ENCODE results near the gene MUS81. TPM values are rescaled to one million over a fixed set of nuclear protein-coding genes. Genes with fewer than 3 reads are reported as not detected.

Gene MUS81
- total and polyA plus RNA-seq, 9 of the 15 experiments (the other 6 are each of a cell fraction or from before 2014, with no cell fraction given), result 13.4 to 118 (median 53.7) TPM

DNA sequence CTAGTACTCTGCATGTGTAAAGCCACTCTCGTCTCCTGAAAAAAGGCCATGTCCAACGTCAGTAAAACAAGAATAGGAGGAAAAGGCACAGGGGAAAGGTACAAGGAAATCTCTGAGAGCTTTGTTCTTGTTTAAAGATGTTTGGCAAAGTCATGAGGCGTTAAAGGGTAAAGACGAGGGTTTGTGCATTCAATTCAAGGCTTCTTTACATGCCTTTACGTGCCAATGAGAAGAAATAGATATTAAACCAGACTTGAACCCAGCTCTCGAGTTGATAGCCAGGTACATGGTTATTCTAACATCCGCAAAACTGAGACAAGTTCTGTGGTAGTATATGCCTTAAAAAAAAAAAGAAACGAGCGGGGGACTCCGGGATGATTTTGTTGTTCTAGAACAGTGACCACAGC, 1.5 kb upstream of the MUS81 start (continued):
- no peak for TF ChIP-seq KAT8 (IDR thresholded peaks at IDR 0.05; ENCODE audit: low read depth)
- TF ChIP-seq ZFPM2 (CRISPR knock-in tag; IDR thresholded peaks at IDR 0.05), result peak; percentile 45; the same call in 1 of the 2 replicates
- no peak for TF ChIP-seq ZSCAN29 (IDR thresholded peaks at IDR 0.05)
- TF ChIP-seq XRCC4 (IDR thresholded peaks at IDR 0.05; ENCODE audit: extremely low read depth, insufficient read depth, insufficient read length), result no peak
- TF ChIP-seq PHF20 (IDR thresholded peaks at IDR 0.05; ENCODE audit: partially characterized antibody), result no peak
- TF ChIP-seq KDM4B (IDR thresholded peaks at IDR 0.05; ENCODE audit: borderline replicate concordance in 2 of 2, low read depth in 1 of 2), result no peak
- peak in 1 of 2 experiments; percentile 34; a peak in 1 of 4 replicates for TF ChIP-seq SIN3A (IDR thresholded peaks at IDR 0.05; ENCODE audit: borderline replicate concordance in 2 of 2, control insufficient read depth in 1 of 2, low read depth in 2 of 2, low read length in 2 of 2)
- TF ChIP-seq GATAD2A (IDR thresholded peaks at IDR 0.05), result no peak
- TF ChIP-seq ZNF695 (CRISPR knock-in tag; IDR thresholded peaks at IDR 0.05), result no peak
- TF ChIP-seq FOXM1 (IDR thresholded peaks at IDR 0.05; ENCODE audit: low read depth), result no peak
- TF ChIP-seq FOXM1 (CRISPR knock-in tag; IDR thresholded peaks at IDR 0.05; ENCODE audit: low read depth), result no peak
- TF ChIP-seq, protein P1, sequence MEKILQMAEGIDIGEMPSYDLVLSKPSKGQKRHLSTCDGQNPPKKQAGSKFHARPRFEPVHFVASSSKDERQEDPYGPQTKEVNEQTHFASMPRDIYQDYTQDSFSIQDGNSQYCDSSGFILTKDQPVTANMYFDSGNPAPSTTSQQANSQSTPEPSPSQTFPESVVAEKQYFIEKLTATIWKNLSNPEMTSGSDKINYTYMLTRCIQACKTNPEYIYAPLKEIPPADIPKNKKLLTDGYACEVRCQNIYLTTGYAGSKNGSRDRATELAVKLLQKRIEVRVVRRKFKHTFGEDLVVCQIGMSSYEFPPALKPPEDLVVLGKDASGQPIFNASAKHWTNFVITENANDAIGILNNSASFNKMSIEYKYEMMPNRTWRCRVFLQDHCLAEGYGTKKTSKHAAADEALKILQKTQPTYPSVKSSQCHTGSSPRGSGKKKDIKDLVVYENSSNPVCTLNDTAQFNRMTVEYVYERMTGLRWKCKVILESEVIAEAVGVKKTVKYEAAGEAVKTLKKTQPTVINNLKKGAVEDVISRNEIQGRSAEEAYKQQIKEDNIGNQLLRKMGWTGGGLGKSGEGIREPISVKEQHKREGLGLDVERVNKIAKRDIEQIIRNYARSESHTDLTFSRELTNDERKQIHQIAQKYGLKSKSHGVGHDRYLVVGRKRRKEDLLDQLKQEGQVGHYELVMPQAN (IDR thresholded peaks at IDR 0.05; ENCODE audit: borderline replicate concordance), result no peak
- no peak for TF ChIP-seq RBM14 (IDR thresholded peaks at IDR 0.05; ENCODE audit: borderline replicate concordance, insufficient read depth, low read depth, low read length)
- TF ChIP-seq, protein P2, sequence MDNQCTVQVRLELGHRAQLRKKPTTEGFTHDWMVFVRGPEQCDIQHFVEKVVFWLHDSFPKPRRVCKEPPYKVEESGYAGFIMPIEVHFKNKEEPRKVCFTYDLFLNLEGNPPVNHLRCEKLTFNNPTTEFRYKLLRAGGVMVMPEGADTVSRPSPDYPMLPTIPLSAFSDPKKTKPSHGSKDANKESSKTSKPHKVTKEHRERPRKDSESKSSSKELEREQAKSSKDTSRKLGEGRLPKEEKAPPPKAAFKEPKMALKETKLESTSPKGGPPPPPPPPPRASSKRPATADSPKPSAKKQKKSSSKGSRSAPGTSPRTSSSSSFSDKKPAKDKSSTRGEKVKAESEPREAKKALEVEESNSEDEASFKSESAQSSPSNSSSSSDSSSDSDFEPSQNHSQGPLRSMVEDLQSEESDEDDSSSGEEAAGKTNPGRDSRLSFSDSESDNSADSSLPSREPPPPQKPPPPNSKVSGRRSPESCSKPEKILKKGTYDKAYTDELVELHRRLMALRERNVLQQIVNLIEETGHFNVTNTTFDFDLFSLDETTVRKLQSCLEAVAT (IDR thresholded peaks at IDR 0.05), result peak; percentile 6 to 55; a peak in 1 of 4 replicates
- TF ChIP-seq NFIX (CRISPR knock-in tag; IDR thresholded peaks at IDR 0.05; ENCODE audit: low read depth), result no peak
- TF ChIP-seq ZNF778 (CRISPR knock-in tag; IDR thresholded peaks at IDR 0.05), result no peak
- no peak for TF ChIP-seq NEUROD1 (IDR thresholded peaks at IDR 0.05; ENCODE audit: borderline replicate concordance, low read depth, low read length, partially characterized antibody)
- TF ChIP-seq ERF (CRISPR knock-in tag; IDR thresholded peaks at IDR 0.05), result no peak
- TF ChIP-seq NFYB (IDR thresholded peaks at IDR 0.05; ENCODE audit: extremely low read depth, insufficient read length), result no peak
- no peak for TF ChIP-seq TBL1XR1 (IDR thresholded peaks at IDR 0.05; ENCODE audit: low read length in 2 of 2)
- TF ChIP-seq ZNF134 (CRISPR knock-in tag; conservative IDR thresholded peaks at IDR 0.05), result no peak
- TF ChIP-seq, protein P3, sequence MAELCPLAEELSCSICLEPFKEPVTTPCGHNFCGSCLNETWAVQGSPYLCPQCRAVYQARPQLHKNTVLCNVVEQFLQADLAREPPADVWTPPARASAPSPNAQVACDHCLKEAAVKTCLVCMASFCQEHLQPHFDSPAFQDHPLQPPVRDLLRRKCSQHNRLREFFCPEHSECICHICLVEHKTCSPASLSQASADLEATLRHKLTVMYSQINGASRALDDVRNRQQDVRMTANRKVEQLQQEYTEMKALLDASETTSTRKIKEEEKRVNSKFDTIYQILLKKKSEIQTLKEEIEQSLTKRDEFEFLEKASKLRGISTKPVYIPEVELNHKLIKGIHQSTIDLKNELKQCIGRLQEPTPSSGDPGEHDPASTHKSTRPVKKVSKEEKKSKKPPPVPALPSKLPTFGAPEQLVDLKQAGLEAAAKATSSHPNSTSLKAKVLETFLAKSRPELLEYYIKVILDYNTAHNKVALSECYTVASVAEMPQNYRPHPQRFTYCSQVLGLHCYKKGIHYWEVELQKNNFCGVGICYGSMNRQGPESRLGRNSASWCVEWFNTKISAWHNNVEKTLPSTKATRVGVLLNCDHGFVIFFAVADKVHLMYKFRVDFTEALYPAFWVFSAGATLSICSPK (IDR thresholded peaks at IDR 0.05; ENCODE audit: borderline replicate concordance), result 0 out of 2 replicates have a peak, but pooled peaks have one; percentile 40
